Measurements from ENCODE around the gene SELENOP. TPM values are rescaled to one million over a fixed set of nuclear protein-coding genes. Genes with fewer than 3 reads are reported as not detected.

SELENOP gene
- total and polyA plus RNA-seq, 7 donors, result 34.3 to 155 (median 96.6) TPM

- Histone ChIP-seq H3K36me3 (ENCODE audit: insufficient read depth in 1 of 2, low read depth in 1 of 2) (peaks cover 6 to 55% of the 10 kb centered on the region in 2 donors), H3K27me3 (ENCODE audit: insufficient read depth in 3 of 3, low read length in 2 of 3) (no peaks in the 10 kb centered on the region), H3K4me3 (no peak overlapping the region), H3K4me1 (no peaks in the 10 kb centered on the region), H3K27ac (no peak overlapping the region), H3K9me3 (no peaks in the 10 kb centered on the region)
- intact Hi-C loops (cut with DNase I), result no loop called here
- DNase-seq (no peak), ATAC-seq (no peak)
- 91 to 93% (median 92%) methylated on average over 9 of the region's 9 CpGs for WGBS, 3 donors
- TF ChIP-seq CTCF (IDR thresholded peaks at IDR 0.05), result no peak
Observed at GRCh38 chr5:42799668-42800114, 12.0 kb downstream of the SELENOP start.

- ATAC-seq (no peak), DNase-seq (no peak)
- no peaks in the 10 kb centered on the region for H3K27me3 ChIP-seq (ENCODE audit: insufficient read depth in 3 of 3, low read length in 2 of 3)
- peaks cover 6 to 51% of the 10 kb centered on the region in 2 donors for H3K36me3 ChIP-seq (ENCODE audit: insufficient read depth in 1 of 2, low read depth in 1 of 2)
- no peak overlapping the region for H3K27ac ChIP-seq
- H3K9me3 ChIP-seq, result no peaks in the 10 kb centered on the region
- H3K4me3 ChIP-seq, result no peak overlapping the region
- no peak for TF ChIP-seq CTCF (IDR thresholded peaks at IDR 0.05)
- H3K4me1 ChIP-seq, result no peaks in the 10 kb centered on the region
- intact Hi-C loops (cut with DNase I), result no loop called here
Observed at GRCh38 chr5:42799241-42799608, 12.5 kb downstream of the SELENOP start.

GRCh38 chr5:42798284-42799240 is 13.1 kb downstream of the SELENOP start:
- no peak for TF ChIP-seq CTCF (IDR thresholded peaks at IDR 0.05)
- H3K9me3 ChIP-seq, result no peaks in the 10 kb centered on the region
- no peaks in the 10 kb centered on the region for H3K27me3 ChIP-seq (ENCODE audit: insufficient read depth in 3 of 3, low read length in 2 of 3)
- no peaks in the 10 kb centered on the region for H3K4me1 ChIP-seq
- intact Hi-C loops (cut with DNase I), result no loop called here
- no peak overlapping the region for H3K4me3 ChIP-seq
- peak in 1 of 4 donors; percentile 33 for ATAC-seq
- H3K36me3 ChIP-seq (ENCODE audit: insufficient read depth in 1 of 2, low read depth in 1 of 2), result peaks cover 6 to 44% of the 10 kb centered on the region in 2 donors
- no peak overlapping the region for H3K27ac ChIP-seq
- no peak for DNase-seq
- 90 to 96% (median 92%) methylated on average over 6 of the region's 6 CpGs for WGBS, 3 donors

- H3K27me3 ChIP-seq (ENCODE audit: insufficient read depth in 3 of 3, low read length in 2 of 3), result no peaks in the 10 kb centered on the region
- no peaks in the 10 kb centered on the region for H3K4me1 ChIP-seq
- no peak overlapping the region for H3K27ac ChIP-seq
- TF ChIP-seq CTCF (IDR thresholded peaks at IDR 0.05), result no peak
- no peak for DNase-seq
- H3K9me3 ChIP-seq, result peaks cover 16% of the 10 kb centered on the region
- H3K36me3 ChIP-seq (ENCODE audit: insufficient read depth in 1 of 2, low read depth in 1 of 2), result no peaks in the 10 kb centered on the region
- ATAC-seq, result no peak
- intact Hi-C loops (cut with DNase I), result no loop called here
- H3K4me3 ChIP-seq, result no peak overlapping the region
Observed at GRCh38 chr5:42791151-42791550, 20.5 kb downstream of the SELENOP start.
